Ovary (tissue), 9 donors: ENCODE results near the gene PTPN18. TPM values are rescaled to one million over a fixed set of nuclear protein-coding genes. Genes with fewer than 3 reads are reported as not detected.
"Not testable (repeated sequence)": the region's sequence is repeated elsewhere in the genome, so short reads cannot be mapped to it uniquely, and the experiment has no call there.

Experiments
- DNase-seq, 5 donors: peaks; one replicate each; pipeline ENCODE4 v3.0.0-alpha.2; 2019 to 2020
- H3K27ac ChIP-seq, 2 donors: fragments of 200-600 bp; one replicate each; pipeline versions ENCODE4 v1.5.1 to v1.8.0; 2019 to 2022
- H3K27me3 ChIP-seq: fragments of 200-600 bp; one replicate; pipeline ENCODE4 v1.8.0; 2022
- H3K36me3 ChIP-seq: fragments of 200-600 bp; sonication (generic); one replicate; pipeline ENCODE4 v1.5.1; 2019
- H3K4me1 ChIP-seq: one replicate; pipeline ENCODE4 v1.8.1; 2013; ENCODE audit warnings: mild to moderate bottlenecking, moderate library complexity; ENCODE audit not compliant: insufficient read depth
- H3K4me3 ChIP-seq: fragments of 200-600 bp; sonication (generic); one replicate; pipeline ENCODE4 v1.5.1; 2017
- H3K9me3 ChIP-seq, 2 donors: fragments of 200-600 bp in 1 of 2; sonication (generic) in 1 of 2; one replicate each; pipeline versions ENCODE4 v1.5.1 to v1.8.1; 2013 to 2019; ENCODE audit warnings: mild to moderate bottlenecking in 1 of 2, moderate library complexity in 1 of 2
- CTCF ChIP-seq, 3 donors: fragments of 450-650 bp in 2 of 3; fragments of 200-600 bp in 1 of 3; IDR thresholded peaks; one replicate each; pipeline versions ENCODE4 v1.5.1 to v1.8.0; 2016 to 2022; ENCODE audit warnings: antibody characterized with exemption in 3 of 3, mild to moderate bottlenecking in 1 of 3
- EP300 ChIP-seq: sonication (generic); formaldehyde crosslinking; IDR thresholded peaks from one replicate; pipeline ENCODE4 v1.6.1; 2017; ENCODE audit warnings: antibody characterized with exemption
- POLR2A ChIP-seq: fragments of 450-650 bp; IDR thresholded peaks from one replicate; pipeline ENCODE4 v1.6.1; 2017; ENCODE audit warnings: antibody characterized with exemption, mild to moderate bottlenecking, moderate library complexity
- WGBS, 3 donors: extraction: QIAGEN DNeasy Blood & Tissue Kit in 1 of 3; methylation state at CpG; one replicate each; pipeline versions ENCODE4 v1.1.5 to v1.1.7; 2013 to 2017; 5-methylcytosine and 5-hydroxymethylcytosine counted together
- intact Hi-C, 4 donors: fragments of 100-400 bp; cut with DNase I; formaldehyde crosslinking; loops; one replicate each; pipeline versions ENCODE4 v1.11.0 to v1.15.1; 2022 to 2023
- polyA plus RNA-seq, 2 donors: library from polyadenylated mRNA; stranded (reverse); fragments of 200-250 nt in 1 of 2; fragments of 350-450 nt in 1 of 2; fragmentation: Illumina TruSeq in 1 of 2; extraction: RNeasy Lipid Tissue Mini Kit (QIAGEN cat#74804) in 1 of 2; gene quantifications; one replicate each; pipeline ENCODE4 v1.2.3, GENCODE V29; 2013 to 2014
- total RNA-seq, 7 donors: library from RNA; depleted of rRNA in 2 of 7; stranded (reverse); fragments of >200 nt in 2 of 7; fragmentation: NEBNext Ultra II Directional in 3 of 7; extraction: Animal tissue kit (Norgen Biotek cat#: 25700) in 3 of 7; gene quantifications; one replicate each; pipeline versions ENCODE4 v1.1.0 to v1.2.4, GENCODE V29; 2016 to 2023
- donor health status: DM: no; HTN: no; CAD: no; lungs with moderate emphysema.
- donor health status: DM: no; HTN: no; CAD: no.
- donor health status: Bipolar disorder and iron deficiency.
- donor health status: DM: yes; HTN: yes; CAD: no.
- donor health status: DM: no; HTN: no; CAD: no.
- donor health status: DM: yes; HTN: yes; CAD: no.

PTPN18 gene
- total and polyA plus RNA-seq, 9 donors = 22.2 to 62.6 (median 30.8) TPM

GRCh38 chr2:130327703-130328527, 27.9 kb upstream of the PTPN18 start:
- TF ChIP-seq CTCF (IDR thresholded peaks at IDR 0.05) = no peak
- no peak for TF ChIP-seq POLR2A
- no peak for TF ChIP-seq EP300
- Histone ChIP-seq H3K36me3 (no peaks in the 10 kb centered on the region), H3K27ac (no peak overlapping the region), H3K9me3 (no peaks in the 10 kb centered on the region), H3K4me3 (no peak overlapping the region), H3K4me1 (no peaks in the 10 kb centered on the region), H3K27me3 (no peaks in the 10 kb centered on the region)
- no peak for DNase-seq
- WGBS, 3 donors = 76 to 84% (median 83%) methylated on average over 42 to 43 of the region's 43 CpGs
- intact Hi-C loops = no loop called here

GRCh38 chr2:130328710-130329109, 27.1 kb upstream of the PTPN18 start:
- no peak for DNase-seq
- intact Hi-C loops = no loop called here
- Histone ChIP-seq H3K4me3 (no peak overlapping the region), H3K9me3 (no peaks in the 10 kb centered on the region), H3K27me3 (no peaks in the 10 kb centered on the region), H3K27ac (no peak overlapping the region), H3K4me1 (no peaks in the 10 kb centered on the region), H3K36me3 (no peaks in the 10 kb centered on the region)
- TF ChIP-seq CTCF (IDR thresholded peaks at IDR 0.05) (no peak), POLR2A (no peak), EP300 (no peak)
- 13 to 35% (median 18%) methylated on average over 2 of the region's 2 CpGs for WGBS, 3 donors

- DNase-seq = peak; percentile 80 to 90 (median 85)
- no peaks in the 10 kb centered on the region for H3K36me3 ChIP-seq
- no peaks in the 10 kb centered on the region for H3K9me3 ChIP-seq
- no peaks in the 10 kb centered on the region for H3K4me1 ChIP-seq
- 13 to 21% (median 18%) methylated on average over 29 of the region's 29 CpGs for WGBS, 3 donors
- no peak overlapping the region for H3K4me3 ChIP-seq
- no peak overlapping the region for H3K27ac ChIP-seq
- TF ChIP-seq CTCF (IDR thresholded peaks at IDR 0.05) (peak; percentile 73 to 94 (median 93)), POLR2A (no peak)
- H3K27me3 ChIP-seq = no peaks in the 10 kb centered on the region
- intact Hi-C loops = loop anchor here in 2 of 4 donors (5.0 to 10.0 kb wide), 3 partner anchors 148 to 178 kb away; partner anchors contain the start of genes MZT2B (in 2 of the 2) and SMPD4 (in 2 of the 2)
Observed at GRCh38 chr2:130332271-130333073, 23.4 kb upstream of the PTPN18 start.

GRCh38 chr2:130333253-130333652, 22.6 kb upstream of the PTPN18 start:
- not testable (repeated sequence) for DNase-seq, H3K27me3 ChIP-seq, H3K36me3 ChIP-seq, H3K9me3 ChIP-seq, H3K4me3 ChIP-seq, H3K27ac ChIP-seq, H3K4me1 ChIP-seq
- intact Hi-C loops = loop anchor here in 2 of 4 donors (5.0 to 10.0 kb wide), 3 partner anchors 148 to 178 kb away; partner anchors contain the start of genes MZT2B (in 2 of the 2) and SMPD4 (in 2 of the 2)
- 85 to 91% (median 85%) methylated on average over 8 of the region's 8 CpGs for WGBS, 3 donors
